DOHH2 (cell line): Measurements from ENCODE around the gene HTRA3.

Experiments
- H3F3A ChIP-seq: fragments of 200-600 bp; sonication (generic), shearing (Covaris generic); 2 replicates; pipeline ENCODE4 v1.6.0; 2016; ENCODE audit warnings: antibody characterized with exemption, mild to moderate bottlenecking; ENCODE audit not compliant: control insufficient read depth, insufficient read depth
- H3K27ac ChIP-seq: fragments of 200-600 bp; sonication (generic); 2 replicates; pipeline ENCODE4 v1.5.1; 2014; ENCODE audit warnings: low read depth, mild to moderate bottlenecking, low read length, moderate library complexity
- H3K27me3 ChIP-seq: fragments of 200-600 bp; sonication (generic); 2 replicates; pipeline ENCODE4 v1.6.1; 2014; ENCODE audit warnings: mild to moderate bottlenecking, low read length, mixed read lengths; ENCODE audit not compliant: control insufficient read depth
- H3K36me3 ChIP-seq: fragments of 200-600 bp; sonication (generic); 2 replicates; pipeline ENCODE4 v1.6.1; 2014; ENCODE audit warnings: mild to moderate bottlenecking, low read length, moderate library complexity, mixed read lengths; ENCODE audit not compliant: control insufficient read depth
- H3K4me1 ChIP-seq: fragments of 200-600 bp; sonication (generic); 2 replicates; pipeline ENCODE4 v1.6.1; 2014; ENCODE audit warnings: mild to moderate bottlenecking, low read length, mixed read lengths; ENCODE audit not compliant: control insufficient read depth
- H3K4me2 ChIP-seq: fragments of 200-600 bp; sonication (generic); 2 replicates; pipeline ENCODE4 v1.6.0; 2014; ENCODE audit warnings: mild to moderate bottlenecking, low read length, moderate library complexity
- H3K4me3 ChIP-seq: fragments of 200-600 bp; sonication (generic); 2 replicates; pipeline ENCODE4 v1.5.1; 2014; ENCODE audit warnings: mild to moderate bottlenecking, low read length, mixed read lengths
- H3K79me2 ChIP-seq: fragments of 200-600 bp; sonication (generic); 2 replicates; pipeline ENCODE4 v1.6.1; 2014; ENCODE audit warnings: mild to moderate bottlenecking, low read length, mixed read lengths; ENCODE audit not compliant: control insufficient read depth
- H3K9me2 ChIP-seq: fragments of 200-600 bp; sonication (generic); replicated peaks from 2 replicates; pipeline ENCODE4 v1.6.1; 2014; ENCODE audit warnings: mild to moderate bottlenecking, low read length, mixed read lengths; ENCODE audit not compliant: control insufficient read depth
- H3K9me3 ChIP-seq: fragments of 200-600 bp; sonication (generic); 2 replicates; pipeline ENCODE4 v1.6.1; 2014; ENCODE audit warnings: antibody characterized with exemption, low read length, mixed read lengths; ENCODE audit not compliant: control insufficient read depth, insufficient read depth
- H4K20me1 ChIP-seq: fragments of 200-600 bp; sonication (generic); 2 replicates; pipeline ENCODE4 v1.6.0; 2014; ENCODE audit warnings: low read depth, mild to moderate bottlenecking, antibody characterized with exemption, low read length, moderate library complexity; ENCODE audit not compliant: control insufficient read depth, insufficient read depth
- EZH2phosphoT487 ChIP-seq: fragments of 200-600 bp; sonication (generic); IDR thresholded peaks from 2 replicates; pipeline ENCODE4 v1.6.1; 2017; ENCODE audit warnings: borderline replicate concordance, mild to moderate bottlenecking, antibody characterized with exemption, low read length, moderate library complexity, mixed read lengths
- TF ChIP-seq, protein P1 (sequence below): fragments of 200-600 bp; sonication (generic); IDR thresholded peaks from one replicate; pipeline ENCODE4 v1.5.1; 2014; ENCODE audit warnings: antibody characterized with exemption, mild to moderate bottlenecking, low read depth, low read length; ENCODE audit not compliant: poor library complexity, severe bottlenecking

Gene HTRA3

GRCh38 chr4:8245884-8246833 lies 23.4 kb upstream of the HTRA3 start:
- H3K27me3 ChIP-seq: no peaks in the 10 kb centered on the region; the same call in 1 of the 2 replicates
- H3K9me2 ChIP-seq: no peaks in the 10 kb centered on the region
- H3K4me3 ChIP-seq: no peak overlapping the region
- TF ChIP-seq, protein P1, sequence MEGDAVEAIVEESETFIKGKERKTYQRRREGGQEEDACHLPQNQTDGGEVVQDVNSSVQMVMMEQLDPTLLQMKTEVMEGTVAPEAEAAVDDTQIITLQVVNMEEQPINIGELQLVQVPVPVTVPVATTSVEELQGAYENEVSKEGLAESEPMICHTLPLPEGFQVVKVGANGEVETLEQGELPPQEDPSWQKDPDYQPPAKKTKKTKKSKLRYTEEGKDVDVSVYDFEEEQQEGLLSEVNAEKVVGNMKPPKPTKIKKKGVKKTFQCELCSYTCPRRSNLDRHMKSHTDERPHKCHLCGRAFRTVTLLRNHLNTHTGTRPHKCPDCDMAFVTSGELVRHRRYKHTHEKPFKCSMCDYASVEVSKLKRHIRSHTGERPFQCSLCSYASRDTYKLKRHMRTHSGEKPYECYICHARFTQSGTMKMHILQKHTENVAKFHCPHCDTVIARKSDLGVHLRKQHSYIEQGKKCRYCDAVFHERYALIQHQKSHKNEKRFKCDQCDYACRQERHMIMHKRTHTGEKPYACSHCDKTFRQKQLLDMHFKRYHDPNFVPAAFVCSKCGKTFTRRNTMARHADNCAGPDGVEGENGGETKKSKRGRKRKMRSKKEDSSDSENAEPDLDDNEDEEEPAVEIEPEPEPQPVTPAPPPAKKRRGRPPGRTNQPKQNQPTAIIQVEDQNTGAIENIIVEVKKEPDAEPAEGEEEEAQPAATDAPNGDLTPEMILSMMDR: no peak
- TF ChIP-seq EZH2phosphoT487: no peak
- H3K4me1 ChIP-seq: no peaks in the 10 kb centered on the region
- no peaks in the 10 kb centered on the region for H3K79me2 ChIP-seq
- no peak overlapping the region for H3K4me2 ChIP-seq
- H3K27ac ChIP-seq: no peak overlapping the region
- H3K9me3 ChIP-seq: no peaks in the 10 kb centered on the region
- no peaks in the 10 kb centered on the region for H3F3A ChIP-seq
- H3K36me3 ChIP-seq: peaks cover 17% of the 10 kb centered on the region
- no peaks in the 10 kb centered on the region for H4K20me1 ChIP-seq

DNA sequence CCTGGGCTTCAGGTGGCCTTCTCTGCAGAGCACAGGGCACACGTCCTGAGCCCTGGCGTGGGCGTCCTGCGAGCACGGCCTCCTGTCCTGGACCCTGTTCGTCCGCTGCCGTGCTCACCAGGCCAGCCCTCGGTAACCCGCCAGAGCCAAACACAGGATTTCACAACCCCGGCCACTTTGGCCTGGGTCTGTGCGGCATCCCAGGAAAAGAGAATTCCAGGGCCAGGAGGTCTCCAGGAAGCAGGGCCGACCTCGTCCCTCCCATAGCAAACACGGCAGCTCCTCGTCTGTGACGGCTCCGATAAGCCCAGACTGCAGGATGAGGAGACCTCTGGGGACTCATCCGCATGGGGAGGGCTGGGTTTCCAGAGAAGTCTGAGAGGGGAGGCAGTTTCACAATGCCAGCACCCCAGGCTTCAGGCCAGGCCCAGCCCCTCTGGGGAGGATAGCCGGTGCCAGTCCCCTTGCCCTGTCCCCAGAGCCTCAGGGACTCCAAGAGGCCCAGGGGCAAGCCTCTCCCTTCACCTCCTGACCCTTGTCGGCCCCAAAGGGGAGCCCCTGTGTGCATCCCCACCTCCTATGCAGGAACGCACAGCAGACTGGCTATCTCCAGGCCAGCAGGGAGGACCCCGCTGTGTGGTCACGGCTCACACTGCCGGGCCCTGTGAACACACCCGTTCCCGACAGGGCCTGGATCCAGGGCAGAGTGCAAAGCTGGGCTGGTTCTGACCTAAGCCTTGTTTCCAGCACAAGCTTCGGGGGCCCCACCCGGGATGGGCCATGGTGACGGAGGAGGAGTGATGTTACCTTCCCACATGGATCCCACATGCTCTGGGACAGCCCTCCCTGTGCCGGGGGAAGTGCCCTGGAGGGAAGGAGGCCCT lies 22.3 kb upstream of the HTRA3 start:
- H3K79me2 ChIP-seq: no peaks in the 10 kb centered on the region
- H3K9me3 ChIP-seq: no peaks in the 10 kb centered on the region
- H3K4me3 ChIP-seq: no peak overlapping the region
- no peaks in the 10 kb centered on the region for H3F3A ChIP-seq
- H3K4me2 ChIP-seq: no peak overlapping the region
- H3K4me1 ChIP-seq: no peaks in the 10 kb centered on the region
- peaks cover 8% of the 10 kb centered on the region for H3K36me3 ChIP-seq
- H3K27ac ChIP-seq: no peak overlapping the region
- no peaks in the 10 kb centered on the region for H4K20me1 ChIP-seq
- H3K9me2 ChIP-seq: no peaks in the 10 kb centered on the region
- no peak for TF ChIP-seq EZH2phosphoT487
- no peaks in the 10 kb centered on the region; the same call in 1 of the 2 replicates for H3K27me3 ChIP-seq

GRCh38 chr4:8248091-8248490 lies 21.5 kb upstream of the HTRA3 start:
- no peak overlapping the region for H3K27ac ChIP-seq
- H3K36me3 ChIP-seq: no peaks in the 10 kb centered on the region; the same call in 1 of the 2 replicates
- no peaks in the 10 kb centered on the region; the same call in 1 of the 2 replicates for H3K27me3 ChIP-seq
- H3K4me1 ChIP-seq: no peaks in the 10 kb centered on the region
- no peaks in the 10 kb centered on the region for H3F3A ChIP-seq
- H3K9me2 ChIP-seq: no peaks in the 10 kb centered on the region
- no peak for TF ChIP-seq EZH2phosphoT487
- TF ChIP-seq, protein P1: no peak
- no peaks in the 10 kb centered on the region for H4K20me1 ChIP-seq
- H3K79me2 ChIP-seq: no peaks in the 10 kb centered on the region
- H3K4me2 ChIP-seq: no peak overlapping the region
- no peaks in the 10 kb centered on the region for H3K9me3 ChIP-seq
- H3K4me3 ChIP-seq: no peak overlapping the region
